GM21786 (cell line): ENCODE data around the gene TBCB.
"Not testable (repeated sequence)": the region's sequence is repeated elsewhere in the genome, so short reads cannot be mapped to it uniquely, and the experiment has no call there.

ENCODE experiments used
- ATAC-seq: cut with Tn5 transposase; IDR thresholded peaks from one replicate; pipeline ENCODE4 v1.9.1; 2021; ENCODE audit not compliant: unreplicated experiment

TBCB gene

DNA sequence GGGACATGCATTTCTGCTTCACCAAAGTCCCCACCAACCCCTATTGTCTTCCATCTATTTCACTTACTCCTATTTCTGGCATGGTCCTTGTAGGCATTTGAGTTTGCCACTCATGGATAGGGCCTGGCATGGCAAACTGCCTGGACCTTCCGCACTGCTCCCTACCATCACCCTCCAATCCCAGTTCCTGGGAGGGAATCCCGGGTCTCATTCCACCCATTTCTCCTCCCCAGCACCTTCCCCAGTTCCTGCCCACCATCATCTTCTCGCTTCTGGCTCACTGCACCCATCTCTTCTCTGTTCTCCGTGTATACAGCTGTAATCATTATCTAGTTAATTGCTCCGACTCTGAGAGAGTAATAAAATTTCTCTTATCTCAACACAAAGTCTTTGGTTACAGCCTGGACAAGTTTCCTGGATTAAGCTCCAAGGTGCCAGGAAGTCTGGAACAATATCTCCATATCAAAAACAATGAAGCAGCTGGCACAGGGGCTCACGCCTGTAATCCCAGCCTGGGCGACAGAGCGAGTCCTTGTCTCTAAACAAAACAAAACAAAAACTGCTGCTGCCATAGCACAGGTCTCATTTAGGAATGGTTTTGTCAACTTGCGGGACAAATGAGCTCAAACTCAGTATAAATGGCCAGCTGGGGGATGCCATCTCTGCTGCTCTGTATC lies 54.0 kb downstream of the TBCB start:
- no peak for ATAC-seq

- no peak for ATAC-seq
Measured at GRCh38 chr19:36172852-36173251, 57.6 kb downstream of the TBCB start.

DNA sequence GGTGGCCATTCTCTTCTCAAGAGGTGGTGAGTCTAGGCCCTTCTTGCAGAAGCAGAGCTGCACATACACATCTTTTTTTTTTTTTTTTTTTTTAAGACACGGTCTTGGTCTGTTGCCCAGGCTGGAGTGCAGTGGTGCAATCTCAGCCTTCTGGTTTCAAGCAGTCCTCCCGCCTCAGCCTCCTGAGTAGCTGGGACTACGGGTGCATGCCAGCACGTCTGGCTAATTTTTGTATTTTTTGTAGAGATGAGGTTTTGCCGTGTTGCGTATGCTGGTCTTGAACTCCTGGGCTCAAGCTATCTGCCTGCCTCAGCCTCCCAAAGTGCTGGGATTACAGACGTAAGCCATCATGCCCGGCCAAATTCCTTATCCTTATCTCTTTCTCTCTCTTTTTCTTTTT lies 58.6 kb downstream of the TBCB start:
- ATAC-seq: not testable (repeated sequence)
